T-helper 2 cell treated with Interferon-gamma antibody and Interleukin-4, amounts not matched to agents 5 μg/mL and 100 μg/mL, for 36 hours (primary cell): ENCODE results near the gene SLC37A1.

Experiments
- DNase-seq: peaks from one replicate; pipeline ENCODE4 v3.0.0; 2021; ENCODE audit warnings: low spot score
- H3K27ac Mint-ChIP-seq: one replicate; pipeline ENCODE4 v1.8.0; 2021; ENCODE audit warnings: mild to moderate bottlenecking, mixed read lengths
- H3K27me3 Mint-ChIP-seq: one replicate; pipeline ENCODE4 v1.8.0; 2021; ENCODE audit warnings: low read depth, mixed read lengths
- H3K36me3 Mint-ChIP-seq: one replicate; pipeline ENCODE4 v1.8.0; 2021; ENCODE audit warnings: low read depth, mixed read lengths
- H3K4me1 Mint-ChIP-seq: one replicate; pipeline ENCODE4 v1.8.0; 2021; ENCODE audit warnings: low read depth, mixed read lengths
- H3K4me3 Mint-ChIP-seq: one replicate; pipeline ENCODE4 v1.8.0; 2022; ENCODE audit warnings: mild to moderate bottlenecking, moderate library complexity, mixed read lengths
- H3K9me3 Mint-ChIP-seq: one replicate; pipeline ENCODE4 v1.8.0; 2021; ENCODE audit warnings: mixed read lengths

The SLC37A1 gene

DNA sequence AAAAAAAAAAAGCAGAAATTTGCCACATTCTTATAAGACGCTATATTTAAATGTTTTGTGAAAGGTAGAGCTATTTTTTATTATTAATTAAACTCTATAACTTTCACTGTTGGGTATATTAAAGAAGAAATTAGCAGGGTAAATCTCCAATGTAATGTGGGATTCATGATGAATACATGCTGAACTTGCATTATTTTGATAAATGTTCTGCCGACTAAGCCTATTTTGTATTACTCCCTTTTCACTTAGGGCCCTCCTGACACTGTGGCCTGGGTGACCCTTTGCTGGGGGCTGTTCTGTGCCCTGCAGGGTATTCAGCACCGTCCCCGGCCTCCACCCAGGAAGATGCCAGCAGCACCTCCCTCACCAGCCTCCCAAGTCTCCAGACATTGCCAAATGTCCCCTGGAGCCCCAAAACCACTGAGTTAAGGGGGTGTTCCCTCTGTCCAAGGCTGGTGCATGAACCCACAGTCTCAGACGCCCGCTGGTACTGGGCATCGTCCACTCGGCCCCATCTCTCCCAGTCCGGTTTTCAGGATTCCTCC is 40.1 kb upstream of the SLC37A1 start:
- Mint-ChIP-seq H3K9me3 (no peaks in the 10 kb centered on the region), H3K27me3 (peaks cover 4% of the 10 kb centered on the region), H3K4me3 (no peak overlapping the region), H3K4me1 (peaks cover 2% of the 10 kb centered on the region), H3K27ac (no peak overlapping the region), H3K36me3 (no peaks in the 10 kb centered on the region)
- DNase-seq = no peak

DNA sequence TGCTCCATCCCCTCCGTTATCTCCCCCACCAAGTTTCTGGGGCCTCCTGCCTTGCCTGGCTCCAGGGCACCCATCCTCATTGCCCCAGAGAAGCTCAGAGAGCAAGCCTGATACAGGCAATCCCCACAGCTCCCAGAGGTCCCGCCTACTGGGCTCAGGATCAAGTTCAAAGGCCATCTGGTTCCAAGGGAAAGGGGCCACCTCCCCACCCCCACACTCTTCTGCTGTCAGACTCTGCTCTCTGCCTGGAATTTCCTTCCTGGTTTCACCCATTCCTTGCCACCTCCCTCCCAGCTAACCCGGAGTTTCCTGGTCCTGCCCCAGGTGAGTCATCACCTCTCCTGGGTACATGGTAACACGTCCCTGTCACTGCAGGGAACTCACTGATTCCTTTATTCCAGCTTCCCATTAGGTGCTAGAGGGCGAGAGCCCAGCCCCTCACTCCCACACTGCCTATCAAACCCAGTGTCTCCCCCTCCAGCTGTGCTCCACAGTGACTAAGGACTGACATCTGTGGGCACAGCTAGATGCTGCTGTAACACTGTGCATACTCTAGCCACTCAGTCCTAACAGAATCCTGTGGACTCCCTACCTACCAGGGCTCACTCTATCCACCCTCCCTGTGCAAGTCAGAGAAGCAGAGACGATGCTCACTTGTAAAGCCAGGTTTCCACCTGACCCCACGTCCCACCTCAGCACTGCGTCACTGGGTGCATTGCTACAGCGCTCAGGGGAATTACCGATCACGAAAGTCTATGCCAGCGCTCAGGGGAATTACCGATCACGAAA is 39.4 kb upstream of the SLC37A1 start:
- Mint-ChIP-seq H3K4me1 (no peaks in the 10 kb centered on the region), H3K27me3 (peaks cover 8% of the 10 kb centered on the region), H3K9me3 (no peaks in the 10 kb centered on the region), H3K36me3 (no peaks in the 10 kb centered on the region), H3K27ac (no peak overlapping the region), H3K4me3 (no peak overlapping the region)
- no peak for DNase-seq

GRCh38 chr21:42475036-42475435 is 38.6 kb upstream of the SLC37A1 start:
- H3K36me3 Mint-ChIP-seq = no peaks in the 10 kb centered on the region
- no peaks in the 10 kb centered on the region for H3K9me3 Mint-ChIP-seq
- no peak for DNase-seq
- H3K27me3 Mint-ChIP-seq = peaks cover 8% of the 10 kb centered on the region
- no peak overlapping the region for H3K4me3 Mint-ChIP-seq
- no peak overlapping the region for H3K27ac Mint-ChIP-seq
- H3K4me1 Mint-ChIP-seq = no peaks in the 10 kb centered on the region

- no peak for DNase-seq
- Mint-ChIP-seq H3K9me3 (no peaks in the 10 kb centered on the region), H3K36me3 (no peaks in the 10 kb centered on the region), H3K4me1 (no peaks in the 10 kb centered on the region), H3K27me3 (peaks cover 5% of the 10 kb centered on the region), H3K27ac (no peak overlapping the region), H3K4me3 (no peak overlapping the region)
These were observed 37.9 kb upstream of the SLC37A1 start for GRCh38 chr21:42475526-42476387.

- no peaks in the 10 kb centered on the region for H3K36me3 Mint-ChIP-seq
- peaks cover 5% of the 10 kb centered on the region for H3K27me3 Mint-ChIP-seq
- no peak overlapping the region for H3K27ac Mint-ChIP-seq
- no peaks in the 10 kb centered on the region for H3K4me1 Mint-ChIP-seq
- H3K4me3 Mint-ChIP-seq = no peak overlapping the region
- no peak for DNase-seq
- no peaks in the 10 kb centered on the region for H3K9me3 Mint-ChIP-seq
These were observed 37.0 kb upstream of the SLC37A1 start for GRCh38 chr21:42476388-42477331.

DNA sequence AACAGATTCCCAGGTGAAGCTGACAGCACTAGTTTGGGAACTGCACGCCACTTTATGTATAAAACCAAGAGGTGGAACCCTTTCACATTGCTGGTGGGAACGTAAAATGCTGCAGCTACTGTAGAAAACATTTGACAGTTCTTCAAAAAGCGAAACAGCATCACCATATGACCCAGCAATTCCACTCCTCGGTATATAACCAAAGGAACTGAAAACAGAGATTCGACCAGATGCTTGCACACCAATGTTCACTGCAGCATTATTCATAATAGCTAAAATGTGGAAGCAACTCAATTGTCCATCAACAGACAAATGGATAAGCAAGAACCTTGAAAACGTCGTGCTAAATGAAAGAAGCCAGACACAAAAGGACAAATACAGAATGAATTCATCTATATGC is 35.1 kb upstream of the SLC37A1 start:
- H3K27ac Mint-ChIP-seq = no peak overlapping the region
- H3K9me3 Mint-ChIP-seq = no peaks in the 10 kb centered on the region
- no peaks in the 10 kb centered on the region for H3K36me3 Mint-ChIP-seq
- H3K4me3 Mint-ChIP-seq = no peak overlapping the region
- no peak for DNase-seq
- H3K4me1 Mint-ChIP-seq = no peaks in the 10 kb centered on the region
- H3K27me3 Mint-ChIP-seq = peaks cover 10% of the 10 kb centered on the region

DNA sequence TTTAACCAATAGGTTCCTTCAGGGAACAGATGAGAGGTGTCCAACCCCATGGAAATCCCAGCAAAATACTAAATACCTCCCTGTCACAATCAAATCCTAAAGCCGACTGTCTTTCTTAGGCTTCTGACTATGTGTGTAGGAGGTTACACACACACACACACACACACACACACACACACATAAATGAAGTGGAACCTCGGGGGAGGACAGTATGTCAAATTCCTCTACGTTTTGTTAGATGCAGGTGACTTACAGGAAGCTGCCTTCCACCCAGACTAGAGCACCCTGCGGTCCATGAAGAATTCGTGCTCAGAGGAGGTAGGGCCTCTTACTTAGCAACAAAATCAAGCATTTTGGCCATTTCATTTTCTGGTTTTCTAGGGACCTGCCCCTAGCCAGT is 34.1 kb upstream of the SLC37A1 start:
- Mint-ChIP-seq H3K4me3 (no peak overlapping the region), H3K27me3 (peaks cover 15% of the 10 kb centered on the region), H3K4me1 (no peaks in the 10 kb centered on the region), H3K27ac (no peak overlapping the region), H3K36me3 (no peaks in the 10 kb centered on the region), H3K9me3 (no peaks in the 10 kb centered on the region)
- DNase-seq = no peak

DNA sequence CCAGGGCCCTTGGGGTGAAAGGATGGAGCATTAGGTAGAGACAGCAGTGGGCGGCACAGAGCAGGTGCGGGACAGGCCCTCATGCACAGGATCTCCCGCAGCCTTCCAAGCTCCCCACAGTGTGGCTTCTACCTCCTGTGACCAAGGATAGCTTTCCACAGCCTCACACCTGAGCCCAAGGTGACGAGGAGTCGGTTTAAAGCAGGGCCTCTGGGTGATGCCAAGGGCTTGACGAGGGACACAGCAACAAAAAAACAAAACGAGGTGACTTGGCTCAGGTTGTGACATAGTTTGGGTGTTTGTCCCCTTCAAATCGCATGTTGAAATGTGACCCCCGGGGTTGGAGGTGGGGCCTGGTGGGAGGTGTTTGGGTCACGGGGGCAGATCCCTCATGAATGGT is 32.9 kb upstream of the SLC37A1 start:
- no peaks in the 10 kb centered on the region for H3K9me3 Mint-ChIP-seq
- DNase-seq = no peak
- no peak overlapping the region for H3K27ac Mint-ChIP-seq
- peaks cover 20% of the 10 kb centered on the region for H3K27me3 Mint-ChIP-seq
- no peaks in the 10 kb centered on the region for H3K36me3 Mint-ChIP-seq
- H3K4me3 Mint-ChIP-seq = no peak overlapping the region
- H3K4me1 Mint-ChIP-seq = no peaks in the 10 kb centered on the region

- H3K36me3 Mint-ChIP-seq = no peaks in the 10 kb centered on the region
- no peak for DNase-seq
- H3K4me1 Mint-ChIP-seq = no peaks in the 10 kb centered on the region
- peaks cover 24% of the 10 kb centered on the region for H3K27me3 Mint-ChIP-seq
- H3K4me3 Mint-ChIP-seq = no peak overlapping the region
- H3K9me3 Mint-ChIP-seq = no peaks in the 10 kb centered on the region
- no peak overlapping the region for H3K27ac Mint-ChIP-seq
These were observed 32.5 kb upstream of the SLC37A1 start for GRCh38 chr21:42481169-42481568.

GRCh38 chr21:42484966-42485365 is 28.7 kb upstream of the SLC37A1 start:
- Mint-ChIP-seq H3K4me1 (no peaks in the 10 kb centered on the region), H3K36me3 (no peaks in the 10 kb centered on the region), H3K27ac (no peak overlapping the region), H3K4me3 (no peak overlapping the region), H3K27me3 (peaks cover 42% of the 10 kb centered on the region), H3K9me3 (no peaks in the 10 kb centered on the region)
- no peak for DNase-seq

DNA sequence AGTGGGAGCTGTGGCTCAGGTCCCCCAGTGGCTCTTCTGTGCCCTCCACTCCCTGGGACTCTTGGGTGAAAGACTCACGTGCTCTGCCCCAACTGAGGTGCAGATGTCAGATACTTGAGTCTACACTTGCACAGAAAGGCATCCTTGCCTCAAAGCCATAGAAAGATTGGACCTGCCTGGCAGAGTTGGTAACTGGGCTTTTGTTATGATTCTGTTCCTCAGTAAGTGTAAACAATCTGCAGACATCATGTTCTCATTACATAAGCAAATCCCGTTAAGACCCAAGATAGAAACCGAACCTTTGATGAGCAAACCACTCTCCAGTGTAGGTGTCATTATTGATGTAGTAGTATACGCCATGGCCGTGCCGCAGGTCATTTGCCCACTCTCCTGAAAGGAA is 27.6 kb upstream of the SLC37A1 start:
- Mint-ChIP-seq H3K27ac (no peak overlapping the region), H3K9me3 (no peaks in the 10 kb centered on the region), H3K27me3 (peaks cover 46% of the 10 kb centered on the region), H3K36me3 (no peaks in the 10 kb centered on the region), H3K4me1 (peaks cover 3% of the 10 kb centered on the region), H3K4me3 (no peak overlapping the region)
- no peak for DNase-seq

GRCh38 chr21:42486531-42486930 is 27.1 kb upstream of the SLC37A1 start:
- Mint-ChIP-seq H3K4me3 (no peak overlapping the region), H3K27ac (no peak overlapping the region), H3K4me1 (peaks cover 3% of the 10 kb centered on the region), H3K36me3 (no peaks in the 10 kb centered on the region), H3K27me3 (peaks cover 47% of the 10 kb centered on the region), H3K9me3 (no peaks in the 10 kb centered on the region)
- no peak for DNase-seq

GRCh38 chr21:42489006-42489563 is 24.6 kb upstream of the SLC37A1 start:
- Mint-ChIP-seq H3K4me3 (no peak overlapping the region), H3K9me3 (no peaks in the 10 kb centered on the region), H3K4me1 (peaks cover 8% of the 10 kb centered on the region), H3K36me3 (no peaks in the 10 kb centered on the region), H3K27me3 (peaks cover 39% of the 10 kb centered on the region), H3K27ac (no peak overlapping the region)
- no peak for DNase-seq
